ENCODE measurements around the gene TMEM167A.

GRCh38 chr5:83044926-83045325 is 32.3 kb downstream of the TMEM167A start:
- no peak for TF ChIP-seq CTCF (IDR thresholded peaks at IDR 0.05)
- no peak for TF ChIP-seq EP300 (IDR thresholded peaks at IDR 0.05)
- TF ChIP-seq POLR2A (IDR thresholded peaks at IDR 0.05): no peak
